ENCODE measurements around the gene SAC3D1.

DNA sequence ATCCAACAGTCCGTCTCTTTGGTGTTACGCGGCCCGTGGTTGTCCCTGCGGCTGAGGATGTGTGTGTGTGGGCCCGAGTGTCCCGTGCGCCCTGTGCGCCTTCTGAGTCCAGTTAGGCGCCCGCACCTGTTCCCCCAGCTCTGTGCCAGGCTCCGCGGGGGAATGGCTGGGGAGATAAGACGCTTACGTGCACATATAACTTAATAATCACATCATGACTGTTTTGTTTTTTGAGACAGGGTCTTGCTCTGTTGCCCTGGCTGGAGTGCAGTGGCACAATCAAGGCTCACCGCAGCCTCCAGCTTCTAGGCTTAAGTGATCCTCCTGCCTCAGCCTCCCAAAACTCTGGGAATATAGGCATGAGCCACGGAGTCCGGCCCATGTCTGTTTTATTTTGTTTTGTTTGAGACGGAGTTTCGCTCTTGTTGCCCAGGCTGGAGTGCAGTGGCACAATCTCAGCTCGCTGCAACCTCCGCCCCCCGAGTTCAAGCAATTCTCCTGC is 26.2 kb upstream of the SAC3D1 start:
- TF ChIP-seq EZH2 (IDR thresholded peaks at IDR 0.05; ENCODE audit: low read depth) = no peak
- TF ChIP-seq, protein P1, sequence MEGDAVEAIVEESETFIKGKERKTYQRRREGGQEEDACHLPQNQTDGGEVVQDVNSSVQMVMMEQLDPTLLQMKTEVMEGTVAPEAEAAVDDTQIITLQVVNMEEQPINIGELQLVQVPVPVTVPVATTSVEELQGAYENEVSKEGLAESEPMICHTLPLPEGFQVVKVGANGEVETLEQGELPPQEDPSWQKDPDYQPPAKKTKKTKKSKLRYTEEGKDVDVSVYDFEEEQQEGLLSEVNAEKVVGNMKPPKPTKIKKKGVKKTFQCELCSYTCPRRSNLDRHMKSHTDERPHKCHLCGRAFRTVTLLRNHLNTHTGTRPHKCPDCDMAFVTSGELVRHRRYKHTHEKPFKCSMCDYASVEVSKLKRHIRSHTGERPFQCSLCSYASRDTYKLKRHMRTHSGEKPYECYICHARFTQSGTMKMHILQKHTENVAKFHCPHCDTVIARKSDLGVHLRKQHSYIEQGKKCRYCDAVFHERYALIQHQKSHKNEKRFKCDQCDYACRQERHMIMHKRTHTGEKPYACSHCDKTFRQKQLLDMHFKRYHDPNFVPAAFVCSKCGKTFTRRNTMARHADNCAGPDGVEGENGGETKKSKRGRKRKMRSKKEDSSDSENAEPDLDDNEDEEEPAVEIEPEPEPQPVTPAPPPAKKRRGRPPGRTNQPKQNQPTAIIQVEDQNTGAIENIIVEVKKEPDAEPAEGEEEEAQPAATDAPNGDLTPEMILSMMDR (conservative IDR thresholded peaks at IDR 0.05) = no peak

Measured in PC-9 (cell line).